Measurements from ENCODE around the gene THADA.

Gene THADA

DNA sequence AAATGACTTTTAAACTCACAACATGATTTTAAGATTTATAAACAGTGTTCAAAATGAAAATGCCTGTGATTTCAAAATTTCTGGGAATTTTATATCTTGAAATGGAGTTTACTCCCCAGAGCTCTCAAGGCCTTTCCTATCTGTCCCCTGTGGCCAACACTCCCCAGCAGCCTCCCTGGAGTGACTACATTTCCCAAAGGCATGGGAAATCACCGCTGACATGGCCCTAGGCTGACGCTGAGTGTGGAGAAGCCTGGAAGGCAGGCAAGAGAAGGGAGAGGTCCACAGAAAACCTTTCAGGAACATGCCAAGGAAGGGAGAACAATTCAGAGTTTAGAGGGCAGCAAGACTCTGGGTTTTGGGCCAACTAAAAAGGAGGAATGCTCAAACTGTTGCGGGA lies 349.2 kb downstream of the THADA start:
- DNase-seq (ENCODE audit: low read depth), result no peak

DNA sequence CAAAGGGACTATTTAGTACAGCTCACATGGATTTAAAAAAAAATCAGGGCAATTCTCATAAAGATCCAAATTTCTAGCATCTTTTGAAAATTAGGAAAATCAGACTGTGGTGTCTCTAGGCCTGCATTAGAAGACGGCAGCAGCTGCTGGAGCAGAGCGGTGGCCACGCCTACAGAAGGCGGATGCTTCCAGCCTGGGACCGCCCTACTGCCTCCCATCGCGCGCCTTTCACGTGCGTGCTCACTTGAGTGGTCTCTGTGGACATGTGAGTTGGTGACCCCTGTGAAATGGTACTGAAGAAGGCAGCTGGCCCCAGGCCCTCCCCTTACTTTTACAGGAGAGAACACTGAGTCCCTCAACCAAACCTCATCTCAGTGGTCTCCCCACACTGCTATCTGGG lies 354.3 kb downstream of the THADA start:
- no peak for DNase-seq (ENCODE audit: low read depth)

DNA sequence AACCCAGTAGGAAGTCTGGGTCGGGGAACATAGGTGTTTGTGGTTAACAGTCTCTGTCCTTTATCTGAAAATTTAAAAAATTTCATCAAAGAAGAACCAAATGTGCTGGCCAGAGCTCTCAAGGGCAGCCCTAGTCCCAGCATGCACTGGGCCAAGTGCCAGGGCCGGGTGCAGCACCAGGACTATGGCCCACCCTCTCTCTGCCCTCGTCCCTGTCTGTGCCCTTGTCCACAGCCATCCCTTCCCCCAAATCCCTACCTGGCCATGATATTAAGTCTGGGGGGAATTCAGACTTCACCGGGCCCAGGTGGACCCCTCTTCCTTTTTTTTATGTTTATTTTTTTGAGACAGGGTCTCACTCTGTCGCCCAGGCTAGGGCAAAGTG lies 355.1 kb downstream of the THADA start:
- DNase-seq (ENCODE audit: low read depth), result no peak

DNA sequence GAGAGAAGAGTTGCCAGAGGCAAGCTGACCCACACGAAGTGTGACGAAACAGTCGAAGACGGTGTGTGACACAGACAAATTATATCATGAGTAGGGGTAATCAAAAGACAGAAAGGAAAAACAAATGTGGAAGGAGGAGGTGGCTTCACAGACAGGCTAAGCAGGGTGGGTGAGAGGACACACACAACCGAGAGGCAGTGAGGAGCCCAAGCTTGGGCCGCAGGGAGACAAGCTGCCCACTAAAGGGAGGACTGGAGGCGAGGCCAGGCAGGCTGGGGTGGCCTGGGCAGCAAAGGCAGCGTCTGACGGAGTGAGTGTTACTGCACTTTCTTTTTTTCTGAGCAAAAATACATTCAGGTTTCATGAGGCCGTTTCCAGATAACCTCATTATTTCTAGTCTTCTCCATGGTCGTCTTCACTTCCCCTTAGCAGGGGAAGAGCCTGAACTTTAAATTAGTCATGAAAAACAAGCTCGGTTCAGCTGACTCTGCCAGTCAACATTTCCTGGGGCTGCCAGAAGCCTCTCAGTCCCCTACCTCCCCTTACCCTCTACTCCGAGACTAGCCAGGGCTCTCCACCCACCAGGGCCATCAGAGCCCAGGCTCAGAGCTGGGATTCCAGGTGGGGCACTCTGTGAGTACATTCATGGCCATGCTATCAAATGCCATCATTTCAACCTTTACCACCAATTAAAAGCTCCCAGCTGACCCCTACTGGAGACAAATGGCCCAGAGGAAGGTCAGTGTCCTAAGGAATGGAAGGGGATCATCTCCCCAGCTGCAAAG lies 355.7 kb downstream of the THADA start:
- DNase-seq (ENCODE audit: low read depth), result no peak

DNA sequence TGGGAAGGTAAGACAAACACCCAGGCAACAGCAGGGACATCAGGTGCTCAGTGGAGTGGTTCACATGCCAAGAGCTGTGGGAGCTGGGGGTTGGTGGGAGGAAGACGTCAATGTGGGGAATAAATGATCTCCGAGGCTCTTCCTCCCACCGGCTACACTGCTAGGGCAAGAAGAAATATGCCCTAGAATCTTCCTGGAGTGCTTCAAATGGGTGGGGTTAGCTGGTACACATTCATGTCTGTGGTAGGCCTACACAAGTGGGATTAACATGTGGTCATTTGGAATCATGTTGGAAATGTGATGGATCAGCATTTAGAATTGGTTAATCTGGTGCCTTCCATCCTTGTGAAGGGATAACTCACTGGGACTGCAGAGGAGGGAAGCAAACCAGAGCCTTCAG lies 357.0 kb downstream of the THADA start:
- no peak for DNase-seq (ENCODE audit: low read depth)

DNA sequence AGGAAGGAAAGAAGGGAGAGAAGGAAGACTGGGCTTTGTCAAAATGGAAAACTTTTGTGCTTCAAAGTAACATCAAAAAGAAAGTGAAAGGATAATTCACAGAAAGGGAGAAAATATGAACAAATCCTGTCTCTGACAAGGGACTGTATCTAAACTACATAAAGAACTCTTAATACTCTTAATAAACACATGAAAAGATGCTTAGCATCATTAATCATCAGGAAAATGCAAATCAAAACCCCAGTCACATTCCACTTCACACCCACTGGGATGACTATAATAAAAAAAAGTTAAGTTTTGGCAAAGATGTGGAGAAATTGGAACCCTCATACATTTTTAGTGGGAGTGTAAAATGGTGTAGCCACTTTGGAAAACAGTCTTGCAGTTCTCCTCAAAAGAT lies 357.7 kb downstream of the THADA start:
- DNase-seq (ENCODE audit: low read depth), result no peak

DNA sequence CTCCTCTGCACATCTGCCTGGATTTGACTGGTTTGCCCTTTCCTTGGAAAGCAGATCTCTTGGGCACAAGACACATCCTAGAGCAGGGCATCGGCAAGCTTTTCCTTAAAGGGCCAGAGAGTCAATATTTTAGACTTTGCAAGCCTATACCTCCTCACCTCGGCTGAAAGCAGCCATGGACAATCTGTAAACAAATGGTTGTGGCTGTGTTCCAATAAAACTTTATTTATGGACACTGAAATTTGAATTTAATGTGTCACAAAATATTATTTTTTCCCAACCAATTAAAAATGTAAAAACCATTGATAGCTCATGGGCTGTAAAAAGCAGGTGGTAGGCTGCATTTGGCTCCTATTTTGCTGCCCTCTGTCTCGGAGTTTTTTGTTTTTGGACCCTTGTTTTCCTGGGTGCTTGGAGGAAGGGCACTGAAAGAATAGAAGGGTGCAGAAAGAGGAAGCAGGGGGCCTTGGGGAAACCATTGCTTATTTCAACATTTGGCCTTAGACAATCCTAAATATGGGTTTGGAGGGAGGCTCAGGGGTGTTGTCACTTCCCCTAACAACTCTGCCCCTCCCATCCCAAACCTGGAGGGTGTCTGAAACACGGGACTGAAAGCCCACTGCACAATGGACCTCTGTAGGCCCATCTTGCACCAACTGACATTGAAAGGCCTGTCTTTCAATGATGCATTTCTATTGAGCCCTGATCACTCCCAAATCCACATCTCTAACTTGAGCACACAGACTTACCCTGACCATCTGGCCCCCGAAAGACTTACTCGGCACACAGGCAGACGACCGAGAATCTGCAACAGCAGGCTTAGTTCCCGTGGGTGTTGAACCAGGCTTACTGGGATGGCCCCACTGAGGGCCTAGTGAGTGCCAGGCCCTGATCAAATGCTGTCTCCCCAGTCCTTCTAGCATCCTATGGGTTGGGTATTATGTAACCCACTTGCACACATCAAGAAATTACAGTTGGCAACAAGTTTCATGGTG lies 362.3 kb downstream of the THADA start:
- no peak for DNase-seq (ENCODE audit: low read depth)

DNA sequence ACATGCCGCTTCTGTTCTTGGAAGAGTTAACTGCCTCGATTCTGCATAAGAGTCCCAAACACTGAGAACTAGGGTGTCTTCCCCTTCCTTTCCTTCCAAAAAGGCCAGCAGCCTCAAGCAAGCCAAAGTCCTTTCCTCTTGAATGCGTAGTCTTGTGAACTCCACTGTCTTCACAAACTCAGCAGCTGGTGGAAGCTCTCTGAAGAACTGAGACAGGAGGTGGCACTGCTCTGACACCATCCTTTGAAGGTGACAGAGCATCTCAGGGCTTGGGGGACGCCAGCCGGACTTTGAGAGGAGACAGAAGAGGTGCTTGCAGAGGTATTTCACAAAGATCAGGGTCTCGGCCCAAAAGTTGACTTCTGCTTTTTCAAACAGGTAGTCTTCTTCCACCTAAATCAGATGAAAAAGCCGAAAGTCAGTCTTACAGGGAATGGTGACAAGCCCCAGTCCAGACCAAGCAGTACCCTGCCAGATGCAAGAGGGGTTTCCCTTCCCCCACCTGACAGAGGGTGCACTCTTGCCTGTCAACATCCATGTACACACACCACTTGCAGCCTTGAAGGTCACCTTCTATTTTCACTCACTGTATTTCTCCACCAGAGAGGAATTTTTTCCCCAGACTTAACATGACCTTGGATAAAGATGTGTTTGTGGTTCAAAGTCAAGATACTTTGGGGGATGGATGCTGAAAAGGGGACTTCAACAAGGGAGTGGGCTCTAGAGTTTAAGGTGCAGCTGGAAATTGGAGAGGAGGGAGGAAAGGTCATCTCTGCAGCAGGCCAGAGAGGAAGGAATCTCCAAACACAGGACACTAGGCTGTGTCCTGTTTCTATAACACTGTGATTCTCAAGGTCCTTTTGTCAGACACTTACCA lies 364.6 kb downstream of the THADA start:
- no peak for DNase-seq (ENCODE audit: low read depth)

DNA sequence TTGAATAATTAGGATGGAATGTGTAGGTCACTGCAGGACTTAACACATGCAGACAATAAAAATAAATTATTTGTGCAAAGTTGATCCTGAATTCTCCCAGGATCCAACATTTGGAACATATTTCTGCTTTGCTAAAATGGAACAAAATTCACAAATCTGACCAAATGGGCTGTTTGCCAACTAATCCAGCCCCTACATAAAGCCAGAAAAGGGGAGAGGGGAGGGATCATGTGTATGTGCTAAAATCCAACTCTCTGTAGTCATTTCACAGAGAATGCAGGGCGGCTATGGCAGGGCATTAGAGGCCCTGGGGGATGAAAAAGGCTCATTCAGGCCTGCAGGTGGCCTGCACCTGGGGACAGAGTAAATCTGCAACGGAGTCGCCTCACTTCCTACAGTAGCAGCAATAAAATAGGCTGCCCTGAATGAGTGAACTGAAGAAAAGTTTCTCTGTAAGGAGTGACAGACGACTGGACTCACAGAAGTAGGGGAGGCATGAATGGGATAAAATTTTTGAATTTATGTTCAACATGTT lies 365.4 kb downstream of the THADA start:
- no peak for DNase-seq (ENCODE audit: low read depth)

DNA sequence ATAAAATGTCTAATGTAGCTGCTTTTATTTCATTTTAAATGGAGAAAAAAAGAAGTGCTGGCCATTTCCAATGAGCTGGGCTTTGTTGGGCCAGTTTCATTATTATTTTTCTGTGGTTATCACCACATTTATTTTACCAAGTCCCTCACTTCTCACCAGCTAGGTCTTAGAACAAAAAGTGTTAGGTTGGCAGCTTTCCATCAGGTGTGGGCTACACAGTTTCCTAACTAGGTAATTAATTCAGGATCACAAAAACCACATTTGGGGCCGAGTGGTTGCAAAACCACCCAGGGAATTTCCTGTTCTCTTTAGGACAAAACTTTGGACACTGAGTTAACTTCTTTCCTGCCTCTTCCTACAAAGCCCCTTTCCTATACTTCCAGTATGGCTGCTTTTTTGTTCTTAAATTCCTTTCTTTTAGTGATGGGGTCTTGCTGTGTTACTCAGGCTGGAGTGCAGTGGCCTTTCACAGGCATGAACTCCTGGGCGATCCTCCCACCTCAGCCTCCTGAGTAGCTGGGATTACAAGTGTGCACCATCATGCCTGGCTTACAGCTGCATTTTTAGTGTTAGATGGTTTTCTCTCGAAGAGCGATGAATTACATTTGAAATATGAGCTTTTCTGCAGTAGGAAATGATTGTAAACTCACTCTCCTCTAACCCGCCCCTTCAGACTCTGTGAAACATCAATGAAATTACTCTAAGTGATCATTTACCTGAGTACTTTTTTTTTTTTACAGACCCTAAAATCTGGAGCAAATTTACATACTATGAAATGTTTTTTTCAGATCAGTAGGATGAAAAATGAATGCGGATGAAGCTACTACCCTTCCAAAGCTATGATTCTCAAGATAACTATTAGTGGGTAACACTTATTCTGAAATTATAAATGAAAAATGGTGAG lies 366.8 kb downstream of the THADA start:
- no peak for DNase-seq (ENCODE audit: low read depth)

DNA sequence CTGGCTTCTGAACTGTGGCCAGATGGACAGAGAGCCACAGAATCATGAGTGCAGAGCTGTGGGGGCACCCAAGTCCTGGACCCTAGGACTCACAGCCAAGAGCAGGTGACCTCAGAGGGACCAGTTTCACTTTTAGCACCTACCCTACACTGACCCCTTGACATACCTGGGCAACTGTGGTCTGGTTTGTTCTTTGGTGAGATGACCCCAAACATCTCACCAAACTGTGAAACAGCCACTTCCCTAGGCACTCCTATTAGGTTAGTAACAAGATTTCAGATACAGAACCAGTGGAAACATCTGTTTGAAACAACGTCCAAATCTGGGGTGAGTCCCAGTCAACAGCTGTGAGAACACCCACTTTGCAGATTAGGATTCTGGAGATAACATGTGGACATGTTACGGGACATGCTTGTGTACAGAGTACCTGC lies 367.5 kb downstream of the THADA start:
- DNase-seq (ENCODE audit: low read depth), result no peak

DNA sequence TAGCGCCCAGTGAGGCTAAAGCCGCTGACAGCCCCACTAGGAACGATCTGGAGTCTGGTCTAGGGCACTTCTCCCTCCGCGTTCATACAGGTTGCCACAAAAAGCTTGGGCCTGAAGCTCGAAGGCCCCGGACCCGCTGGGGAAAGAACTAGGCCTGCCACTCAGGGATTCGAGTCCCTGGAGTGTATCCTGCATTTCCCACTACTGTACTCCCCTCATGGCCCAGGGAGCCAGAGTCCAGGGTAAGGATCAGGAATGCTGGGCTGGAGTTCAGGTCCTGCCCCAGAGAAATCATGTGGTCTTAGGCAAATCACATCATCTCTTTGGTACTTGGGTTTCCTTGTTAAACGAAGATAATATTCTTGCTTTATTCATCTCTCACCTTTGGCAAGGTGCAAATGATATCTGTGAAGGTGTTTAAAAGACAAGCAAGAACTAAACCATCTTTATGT lies 368.0 kb downstream of the THADA start:
- DNase-seq (ENCODE audit: low read depth), result no peak

DNA sequence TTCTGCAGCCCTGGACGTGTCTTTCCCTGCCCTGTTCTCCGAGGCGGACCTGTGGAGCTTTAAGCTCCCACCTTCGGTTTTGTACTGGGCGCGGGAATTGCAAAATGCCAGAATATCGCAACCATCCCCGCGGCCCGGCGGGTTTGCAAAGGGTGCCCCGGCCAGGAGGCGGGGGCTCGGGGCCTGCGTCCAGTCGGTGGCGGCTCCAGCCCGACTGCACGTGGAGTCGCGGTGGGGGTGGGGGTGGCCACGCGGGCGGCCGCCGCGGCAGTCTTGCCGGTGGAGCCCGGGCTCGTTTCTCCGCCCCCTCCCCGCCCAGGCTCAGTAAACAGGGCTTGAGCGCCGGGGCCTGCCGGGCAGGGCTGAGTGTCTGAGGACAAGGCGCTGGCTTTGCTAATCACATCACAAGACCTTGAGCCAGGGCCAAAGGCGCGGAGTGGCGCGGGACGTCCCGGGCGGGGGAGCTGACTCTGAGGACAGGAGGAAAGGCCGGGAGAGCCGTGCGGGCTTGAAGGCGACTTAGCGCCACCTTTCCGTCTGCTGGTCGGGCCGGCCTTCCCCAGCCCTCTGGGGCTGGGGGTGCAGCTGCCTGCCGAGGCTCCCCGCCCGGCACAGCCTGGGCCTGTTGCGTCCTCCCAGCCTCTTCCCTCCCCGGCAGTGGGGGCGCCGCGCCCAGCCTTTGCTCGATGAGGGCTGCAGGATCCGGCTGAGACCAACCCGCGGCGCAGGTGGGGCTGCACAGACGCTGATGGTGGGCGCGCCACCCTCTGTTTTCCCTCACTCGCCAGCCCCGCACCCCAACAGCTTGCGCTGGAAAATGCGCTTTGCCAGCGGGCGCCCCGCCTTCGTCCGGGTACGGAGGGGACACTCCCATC lies 368.6 kb downstream of the THADA start:
- peak; percentile 37 for DNase-seq (ENCODE audit: low read depth)

DNA sequence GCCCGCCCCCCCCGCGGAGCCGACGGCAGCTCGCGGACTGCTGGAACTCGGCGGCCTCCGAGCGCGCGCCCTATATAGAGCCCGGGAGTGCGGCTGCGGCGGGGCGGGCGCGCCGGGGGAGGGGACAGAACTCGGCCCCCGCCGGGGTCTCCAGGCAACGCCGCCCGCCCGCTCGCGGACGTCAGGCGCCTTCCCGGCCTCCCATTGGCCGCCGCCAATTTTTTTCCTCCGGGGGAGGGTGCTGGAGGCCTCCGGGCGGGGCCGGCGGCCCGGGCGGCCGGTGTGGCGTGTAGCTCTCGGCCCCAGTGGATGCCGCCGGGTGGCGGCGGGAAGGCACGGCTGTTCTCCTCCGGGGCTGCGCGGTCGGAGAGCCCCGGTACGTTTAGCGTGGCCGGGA lies 369.3 kb downstream of the THADA start, which contains the start of gene ZFP36L2:
TSS of gene ZFP36L2 (minus strand) at position 49 of the 397 bp plus-strand sequence. CDS start 291 bp downstream, outside the sequence.
- peak; percentile 93 for DNase-seq (ENCODE audit: low read depth)

DNA sequence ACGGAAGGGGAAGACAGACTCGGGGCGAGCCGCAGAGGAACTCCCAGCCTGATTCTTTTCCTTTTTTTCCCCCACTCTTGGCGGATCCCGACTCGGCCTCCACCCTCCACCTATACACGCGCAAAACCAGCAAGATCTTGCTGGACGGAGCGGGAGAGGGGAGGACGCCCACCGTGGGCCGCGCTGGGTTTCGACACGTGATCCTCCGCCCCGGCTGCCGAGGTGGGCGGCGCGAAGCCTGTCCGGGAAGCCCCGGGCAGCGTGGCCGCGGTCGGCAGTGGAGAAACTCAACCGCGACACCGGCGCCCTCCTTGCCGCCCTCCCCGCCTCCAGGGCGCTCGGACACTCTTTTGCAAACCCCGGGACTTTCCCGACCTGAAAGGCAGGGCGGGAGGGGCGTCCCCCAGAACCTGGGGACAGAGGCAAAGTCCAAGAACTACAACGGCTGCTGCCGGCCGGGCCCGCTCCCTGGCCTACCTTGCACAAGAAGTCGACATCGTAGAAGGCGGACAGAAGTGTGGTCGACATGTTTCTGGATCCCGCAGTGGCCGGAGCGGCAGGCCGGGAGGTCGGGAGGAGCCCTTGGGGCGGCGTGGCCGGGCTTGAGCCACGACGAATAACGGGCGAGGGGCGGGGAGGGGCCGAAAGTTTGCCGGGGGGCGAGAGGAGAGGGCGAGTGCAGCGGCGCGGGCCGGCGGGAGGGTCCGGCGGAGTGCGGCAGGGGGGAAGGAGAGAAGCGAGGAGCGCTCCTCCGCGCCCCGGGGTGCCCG lies 369.9 kb downstream of the THADA start:
- no peak for DNase-seq (ENCODE audit: low read depth)

DNA sequence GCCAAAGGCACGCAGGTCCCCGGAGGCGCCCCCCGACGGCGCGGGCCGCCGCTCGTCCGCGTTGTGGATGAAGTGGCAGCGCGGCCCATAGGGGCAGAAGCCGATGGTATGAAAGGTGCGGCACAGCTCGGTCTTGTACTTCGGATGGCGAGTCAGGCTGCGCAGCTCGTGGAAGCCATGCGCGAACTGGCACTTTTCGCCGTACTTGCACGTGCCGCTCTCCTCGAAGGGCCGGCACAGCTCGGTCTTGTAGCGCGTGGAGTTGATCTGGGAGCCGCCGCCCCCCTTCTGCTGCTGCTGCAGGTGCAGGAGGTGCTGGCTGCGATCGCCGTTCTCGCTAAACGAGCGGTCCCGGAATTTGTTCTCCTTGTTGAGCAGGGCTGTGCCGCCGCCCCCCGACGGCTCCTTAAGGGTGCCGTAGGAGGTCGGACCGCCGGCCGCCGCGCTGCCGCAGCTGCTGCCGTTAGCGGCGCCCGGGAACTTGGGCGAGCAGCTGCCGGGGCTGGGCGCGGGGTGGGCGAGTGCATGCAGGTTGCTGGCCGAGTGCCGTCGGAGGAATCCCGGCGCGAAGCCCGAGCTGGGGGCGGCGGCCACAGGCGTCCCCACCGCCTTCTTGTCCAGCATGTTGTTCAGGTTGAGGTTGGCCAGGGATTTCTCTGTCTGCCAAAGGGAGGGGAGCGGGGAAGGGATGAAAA lies 370.6 kb downstream of the THADA start:
- peak; percentile 50 for DNase-seq (ENCODE audit: low read depth)

DNA sequence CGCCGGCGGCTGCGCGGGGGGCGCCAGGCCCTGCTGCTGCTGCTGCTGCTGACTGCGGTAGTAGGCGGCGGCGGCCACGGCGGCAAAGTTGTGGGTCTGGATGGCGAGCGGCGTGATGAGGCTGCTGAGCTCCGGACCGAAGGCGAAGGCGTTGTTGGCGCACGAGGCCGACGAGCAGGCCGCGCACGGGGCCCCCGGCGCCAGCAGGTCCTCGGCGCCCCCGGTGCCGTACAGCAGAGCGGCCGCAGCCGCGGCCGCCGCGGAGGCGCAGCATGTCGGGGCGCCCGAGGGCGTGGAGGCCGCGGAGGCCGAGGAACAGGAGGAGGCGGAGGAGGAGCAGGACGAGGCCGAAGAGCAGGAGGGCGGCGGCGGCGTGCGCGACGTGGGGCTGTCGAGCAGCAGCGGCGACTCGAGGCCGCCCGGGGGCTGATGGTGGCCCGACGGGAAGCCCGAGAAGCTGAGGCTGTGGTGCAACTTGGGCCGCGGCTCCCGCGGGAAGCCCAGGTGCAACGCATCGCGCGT lies 371.2 kb downstream of the THADA start:
- DNase-seq (ENCODE audit: low read depth), result peak; percentile 35

DNA sequence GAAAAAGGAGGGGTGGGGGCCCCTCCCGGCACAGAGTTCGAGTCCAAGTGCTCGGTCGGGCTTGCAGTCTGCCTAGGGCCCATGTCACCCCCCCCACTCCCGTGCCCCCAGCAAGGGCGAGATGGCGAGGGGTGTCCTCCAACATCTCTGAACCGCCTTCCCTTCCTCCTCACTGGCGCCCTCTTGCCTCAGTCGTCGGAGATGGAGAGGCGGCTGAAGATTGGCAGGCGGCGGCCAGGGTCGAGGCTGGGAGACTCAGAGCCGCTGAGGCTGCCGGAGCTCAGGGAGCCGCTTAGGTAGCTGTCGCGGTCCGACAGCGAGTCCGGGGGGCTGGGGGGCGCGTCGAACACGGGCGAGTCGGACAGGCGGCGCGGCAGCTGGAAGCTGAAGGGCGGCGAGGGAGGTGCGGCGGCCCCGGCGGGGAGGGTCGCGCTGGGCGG lies 371.7 kb downstream of the THADA start:
- DNase-seq (ENCODE audit: low read depth), result peak; percentile 62

Measured in T follicular helper cell (primary cell).